HFFc6 (cell line): ENCODE measurements around the gene OPCML. TPM values are rescaled to one million over a fixed set of nuclear protein-coding genes. Genes with fewer than 3 reads are reported as not detected.
A peak's percentile ranks its signal among the peaks of the same experiment; 100 is the strongest.

Experiments used
- DNase-seq: peaks from one replicate; pipeline ENCODE4 v3.0.0-alpha.2; 2018
- H3K27ac Mint-ChIP-seq: 2 replicates; pipeline ENCODE4 v1.8.0; 2020; ENCODE audit warnings: mild to moderate bottlenecking, mixed read lengths
- H3K27me3 Mint-ChIP-seq: 2 replicates; pipeline ENCODE4 v1.8.0; 2021; ENCODE audit warnings: mild to moderate bottlenecking, moderate library complexity, mixed read lengths; ENCODE audit not compliant: insufficient read depth
- H3K36me3 Mint-ChIP-seq: 2 replicates; pipeline ENCODE4 v1.8.0; 2021; ENCODE audit warnings: low read depth, mixed read lengths
- H3K4me1 Mint-ChIP-seq: 2 replicates; pipeline ENCODE4 v1.8.0; 2020; ENCODE audit warnings: low read depth, mixed read lengths
- H3K4me3 Mint-ChIP-seq: 2 replicates; pipeline ENCODE4 v1.8.0; 2020; ENCODE audit warnings: mild to moderate bottlenecking, moderate library complexity, mixed read lengths
- H3K9me3 Mint-ChIP-seq: 2 replicates; pipeline ENCODE4 v1.8.0; 2020; ENCODE audit warnings: mild to moderate bottlenecking, mixed read lengths
- total RNA-seq, 6 experiments: library from RNA; stranded (reverse); fragmentation: NEBNext Ultra II Directional; extraction: Animal tissue kit (Norgen Biotek cat#: 25700); gene quantifications; 2 replicates in 1 of 6; 3 replicates in 5 of 6; pipeline ENCODE4 v1.2.3, GENCODE V29; 2021
- TF ChIP-seq, protein P1 (sequence below): fragments of 200-600 bp; sonication (generic); IDR thresholded peaks from 2 replicates; pipeline ENCODE4 v1.5.0; 2021; ENCODE audit warnings: antibody characterized with exemption, mild to moderate bottlenecking

OPCML gene
- total RNA-seq, 6 experiments from 2014 or later: 0.11 to 1.7 (median 0.33) TPM

DNA sequence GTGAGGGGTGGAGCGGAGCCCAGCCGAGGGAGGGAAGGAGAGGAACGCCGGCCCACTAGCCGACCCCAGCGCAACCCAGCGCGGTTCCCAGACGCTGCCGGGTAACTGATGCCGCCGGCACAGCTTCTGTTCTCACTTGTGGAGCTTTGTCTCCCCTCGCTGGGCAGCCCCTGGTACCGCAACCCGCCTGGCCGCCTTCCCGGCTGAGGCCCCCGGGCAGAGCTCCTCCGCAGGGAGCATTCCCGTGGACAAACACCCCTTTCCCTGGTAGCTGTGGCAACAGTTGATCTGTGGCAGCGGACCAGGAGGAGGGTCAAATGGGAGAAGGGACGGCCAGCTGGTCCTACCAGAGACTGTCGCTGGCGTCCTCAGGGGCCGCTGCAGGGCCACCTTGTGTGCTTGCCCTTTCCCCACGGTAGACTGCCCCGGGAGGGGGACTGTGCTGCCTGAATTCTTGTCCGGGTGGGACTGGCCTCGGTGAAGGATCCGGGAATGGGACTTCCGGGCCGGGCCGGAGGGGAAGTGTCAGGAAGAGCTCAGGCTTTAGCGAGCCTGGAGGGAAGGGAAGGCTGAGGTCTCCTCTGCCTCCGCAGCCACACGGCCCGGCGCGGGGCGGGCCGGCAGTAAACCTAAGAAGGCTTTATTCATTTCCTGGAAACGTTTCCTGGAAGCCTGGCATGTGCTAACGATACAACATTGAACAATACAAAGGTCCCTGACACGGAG lies 468.0 kb downstream of the OPCML start:
- TF ChIP-seq, protein P1, sequence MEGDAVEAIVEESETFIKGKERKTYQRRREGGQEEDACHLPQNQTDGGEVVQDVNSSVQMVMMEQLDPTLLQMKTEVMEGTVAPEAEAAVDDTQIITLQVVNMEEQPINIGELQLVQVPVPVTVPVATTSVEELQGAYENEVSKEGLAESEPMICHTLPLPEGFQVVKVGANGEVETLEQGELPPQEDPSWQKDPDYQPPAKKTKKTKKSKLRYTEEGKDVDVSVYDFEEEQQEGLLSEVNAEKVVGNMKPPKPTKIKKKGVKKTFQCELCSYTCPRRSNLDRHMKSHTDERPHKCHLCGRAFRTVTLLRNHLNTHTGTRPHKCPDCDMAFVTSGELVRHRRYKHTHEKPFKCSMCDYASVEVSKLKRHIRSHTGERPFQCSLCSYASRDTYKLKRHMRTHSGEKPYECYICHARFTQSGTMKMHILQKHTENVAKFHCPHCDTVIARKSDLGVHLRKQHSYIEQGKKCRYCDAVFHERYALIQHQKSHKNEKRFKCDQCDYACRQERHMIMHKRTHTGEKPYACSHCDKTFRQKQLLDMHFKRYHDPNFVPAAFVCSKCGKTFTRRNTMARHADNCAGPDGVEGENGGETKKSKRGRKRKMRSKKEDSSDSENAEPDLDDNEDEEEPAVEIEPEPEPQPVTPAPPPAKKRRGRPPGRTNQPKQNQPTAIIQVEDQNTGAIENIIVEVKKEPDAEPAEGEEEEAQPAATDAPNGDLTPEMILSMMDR: peak; percentile 75
- peaks cover 8% of the 10 kb centered on the region; the same call in 1 of the 2 replicates for H3K9me3 Mint-ChIP-seq
- H3K27ac Mint-ChIP-seq: no peak overlapping the region
- H3K4me3 Mint-ChIP-seq: peak overlapping the region; percentile 82
- peaks cover 16% of the 10 kb centered on the region for H3K4me1 Mint-ChIP-seq
- peaks cover 1% of the 10 kb centered on the region for H3K27me3 Mint-ChIP-seq
- H3K36me3 Mint-ChIP-seq: no peaks in the 10 kb centered on the region
- DNase-seq: peak; percentile 72

DNA sequence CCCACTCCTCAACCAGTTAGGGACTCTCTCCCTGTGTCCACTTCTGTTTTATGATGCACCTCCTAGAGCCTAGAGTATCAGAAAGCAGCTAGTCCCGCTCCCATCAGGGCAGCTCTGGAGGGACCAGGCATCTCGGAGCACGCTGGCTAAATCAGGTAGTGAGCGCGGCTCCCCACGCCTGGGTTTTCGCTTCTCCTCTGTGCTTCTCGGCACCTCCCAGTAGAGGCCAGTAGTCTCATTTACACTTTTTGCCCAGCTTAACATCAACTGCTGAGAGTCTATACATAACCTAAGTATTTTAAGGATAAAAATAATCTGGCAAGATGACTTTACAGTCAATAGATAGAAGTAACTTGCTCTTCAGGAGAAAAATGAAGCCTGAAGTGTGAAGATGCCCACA lies 473.8 kb downstream of the OPCML start:
- no peaks in the 10 kb centered on the region; the same call in 1 of the 2 replicates for H3K9me3 Mint-ChIP-seq
- H3K4me1 Mint-ChIP-seq: no peaks in the 10 kb centered on the region
- peaks cover 10% of the 10 kb centered on the region for H3K27me3 Mint-ChIP-seq
- no peaks in the 10 kb centered on the region for H3K36me3 Mint-ChIP-seq
- TF ChIP-seq, protein P1: no peak
- H3K4me3 Mint-ChIP-seq: no peak overlapping the region
- no peak overlapping the region for H3K27ac Mint-ChIP-seq
- DNase-seq: no peak

DNA sequence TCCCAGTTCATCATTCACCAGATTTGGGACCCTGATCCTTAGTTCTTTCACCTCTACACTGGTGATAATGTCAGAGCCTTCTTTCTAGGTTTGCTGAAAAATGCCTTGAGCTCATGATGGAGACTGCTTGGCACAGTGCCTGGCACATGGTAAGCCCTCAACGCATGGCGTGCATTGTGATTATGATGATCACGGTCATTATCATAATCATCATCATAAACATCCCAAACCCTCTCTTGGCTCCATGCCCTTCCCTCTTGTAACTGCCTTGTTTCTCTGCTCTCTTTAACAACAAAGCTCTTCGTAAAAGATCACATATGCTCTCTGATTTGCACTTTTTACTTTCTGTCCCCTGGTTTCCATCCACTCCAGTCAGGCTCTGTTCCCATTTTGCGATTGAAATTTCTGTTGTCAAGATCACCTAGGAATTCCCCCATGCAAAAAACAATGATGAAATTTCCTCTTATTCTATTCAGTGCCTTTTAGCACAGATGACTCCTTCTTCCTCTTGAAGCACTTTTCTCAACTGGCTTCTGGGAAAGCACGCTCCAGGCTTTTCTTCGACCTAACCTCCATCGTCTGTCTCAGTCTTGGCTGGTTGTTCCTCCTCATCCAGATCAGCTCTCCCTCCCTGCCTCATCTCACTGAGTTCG lies 479.1 kb downstream of the OPCML start:
- DNase-seq: no peak
- Mint-ChIP-seq H3K4me1 (no peaks in the 10 kb centered on the region), H3K27me3 (peaks cover 10% of the 10 kb centered on the region), H3K9me3 (no peaks in the 10 kb centered on the region; the same call in 1 of the 2 replicates), H3K27ac (no peak overlapping the region), H3K4me3 (no peak overlapping the region), H3K36me3 (no peaks in the 10 kb centered on the region)
- TF ChIP-seq, protein P1: no peak

DNA sequence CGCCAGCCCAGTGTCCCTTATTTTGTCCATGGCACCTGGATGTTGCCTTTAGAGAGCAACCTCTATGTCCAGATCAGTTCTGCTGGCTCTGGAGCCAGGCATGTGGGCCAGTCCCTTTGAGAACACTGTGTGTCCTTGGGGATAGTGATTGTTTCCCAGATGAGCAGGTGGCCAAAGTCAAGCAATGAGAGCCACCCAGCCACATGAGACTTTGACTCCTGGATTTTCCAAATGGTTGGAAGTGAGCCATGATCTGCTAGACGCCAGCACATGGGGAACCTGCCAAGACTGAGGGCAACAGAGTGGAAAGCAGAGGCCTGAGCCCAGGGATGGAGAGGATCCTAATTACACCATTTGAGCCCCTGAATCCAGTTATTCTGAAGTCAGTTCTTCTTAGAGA lies 479.8 kb downstream of the OPCML start:
- Mint-ChIP-seq H3K27me3 (peaks cover 11% of the 10 kb centered on the region; the same call in 1 of the 2 replicates), H3K9me3 (no peaks in the 10 kb centered on the region; the same call in 1 of the 2 replicates), H3K4me1 (no peaks in the 10 kb centered on the region; the same call in 1 of the 2 replicates), H3K27ac (no peak overlapping the region), H3K36me3 (no peaks in the 10 kb centered on the region), H3K4me3 (no peak overlapping the region)
- TF ChIP-seq, protein P1: no peak
- no peak for DNase-seq

DNA sequence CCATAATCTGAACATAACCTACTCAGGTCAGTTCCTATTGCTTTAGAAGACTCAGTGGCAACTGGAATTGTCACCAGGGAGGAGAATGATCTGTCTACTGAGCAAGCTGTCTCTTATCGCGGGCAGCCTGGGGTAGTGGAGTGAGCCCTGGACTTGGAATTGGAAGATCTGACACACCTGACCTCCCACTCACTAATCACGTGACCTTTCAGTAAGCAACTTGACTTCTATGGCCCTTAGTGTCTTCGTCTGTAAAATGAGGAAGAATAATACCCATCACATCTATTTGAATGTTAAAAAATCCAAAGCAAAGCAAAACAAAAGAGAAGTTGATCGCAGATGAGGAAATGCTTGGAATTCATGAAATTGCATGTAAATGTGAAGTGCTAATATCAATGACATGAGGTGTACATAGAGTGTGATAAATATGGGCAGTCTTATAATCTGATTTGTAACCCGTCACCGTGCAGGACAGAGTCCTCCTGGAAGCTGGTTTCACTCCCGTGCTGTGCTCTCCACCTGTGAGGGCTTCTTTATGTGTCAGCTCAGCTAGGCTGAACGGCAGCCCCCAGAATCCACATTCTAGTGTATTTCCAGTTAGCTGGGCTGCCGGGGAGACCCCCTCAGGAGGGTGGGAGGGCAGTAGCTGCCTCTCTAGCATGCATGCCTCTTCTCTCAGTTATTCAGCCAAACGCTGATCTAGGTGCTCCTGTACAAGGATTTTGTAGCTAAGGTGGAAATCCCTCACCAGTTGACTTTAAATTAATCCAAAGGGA lies 482.9 kb downstream of the OPCML start:
- TF ChIP-seq, protein P1: no peak
- no peaks in the 10 kb centered on the region; the same call in 1 of the 2 replicates for H3K4me1 Mint-ChIP-seq
- H3K4me3 Mint-ChIP-seq: no peak overlapping the region
- H3K9me3 Mint-ChIP-seq: no peaks in the 10 kb centered on the region; the same call in 1 of the 2 replicates
- H3K36me3 Mint-ChIP-seq: no peaks in the 10 kb centered on the region
- peaks cover 26% of the 10 kb centered on the region; the same call in 1 of the 2 replicates for H3K27me3 Mint-ChIP-seq
- H3K27ac Mint-ChIP-seq: no peak overlapping the region
- no peak for DNase-seq
